ENCODE data around the gene RAPGEF2. TPM values are rescaled to one million over a fixed set of nuclear protein-coding genes. Genes with fewer than 3 reads are reported as not detected.

Gene RAPGEF2
- total RNA-seq, 1 donor from 2014 or later = 38.9 TPM

DNA sequence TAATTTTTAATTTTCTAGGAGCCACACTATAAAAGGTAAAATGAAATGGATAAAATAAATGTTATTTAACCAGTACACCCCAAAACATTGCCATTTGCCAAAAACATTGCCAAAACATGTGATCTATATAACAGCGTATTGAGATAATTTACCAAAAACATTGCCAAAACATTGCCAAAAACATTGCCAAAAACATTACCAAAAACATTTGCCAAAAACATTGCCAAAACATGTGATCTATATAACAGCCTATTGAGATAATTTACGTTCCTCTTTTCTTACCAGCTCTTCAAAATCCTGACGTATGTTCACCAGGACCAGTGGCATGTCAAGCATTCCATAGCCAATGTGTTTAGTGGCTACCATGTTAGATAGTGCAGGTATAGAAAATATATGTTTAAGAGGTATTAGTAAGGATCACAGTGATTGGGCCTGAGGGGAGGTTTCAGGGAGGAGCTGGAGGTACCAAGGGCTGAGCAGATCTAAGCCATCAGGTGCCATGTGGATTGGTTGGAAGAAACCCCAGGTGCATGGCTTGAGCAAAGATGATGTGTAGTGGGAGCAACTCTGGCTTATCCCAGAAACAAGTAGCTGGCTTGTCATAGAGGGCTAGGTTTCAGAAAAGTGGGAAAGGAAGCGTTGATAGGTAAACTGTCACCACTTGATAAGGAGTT, 42.6 kb downstream of the RAPGEF2 start:
- TF ChIP-seq, protein P1, sequence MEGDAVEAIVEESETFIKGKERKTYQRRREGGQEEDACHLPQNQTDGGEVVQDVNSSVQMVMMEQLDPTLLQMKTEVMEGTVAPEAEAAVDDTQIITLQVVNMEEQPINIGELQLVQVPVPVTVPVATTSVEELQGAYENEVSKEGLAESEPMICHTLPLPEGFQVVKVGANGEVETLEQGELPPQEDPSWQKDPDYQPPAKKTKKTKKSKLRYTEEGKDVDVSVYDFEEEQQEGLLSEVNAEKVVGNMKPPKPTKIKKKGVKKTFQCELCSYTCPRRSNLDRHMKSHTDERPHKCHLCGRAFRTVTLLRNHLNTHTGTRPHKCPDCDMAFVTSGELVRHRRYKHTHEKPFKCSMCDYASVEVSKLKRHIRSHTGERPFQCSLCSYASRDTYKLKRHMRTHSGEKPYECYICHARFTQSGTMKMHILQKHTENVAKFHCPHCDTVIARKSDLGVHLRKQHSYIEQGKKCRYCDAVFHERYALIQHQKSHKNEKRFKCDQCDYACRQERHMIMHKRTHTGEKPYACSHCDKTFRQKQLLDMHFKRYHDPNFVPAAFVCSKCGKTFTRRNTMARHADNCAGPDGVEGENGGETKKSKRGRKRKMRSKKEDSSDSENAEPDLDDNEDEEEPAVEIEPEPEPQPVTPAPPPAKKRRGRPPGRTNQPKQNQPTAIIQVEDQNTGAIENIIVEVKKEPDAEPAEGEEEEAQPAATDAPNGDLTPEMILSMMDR (conservative IDR thresholded peaks at IDR 0.05; ENCODE audit: low read depth, low read length) = no peak
- no peak overlapping the region for H3K4me3 ChIP-seq (ENCODE audit: low read depth, low read length)
- no peak for DNase-seq (ENCODE audit: low read depth)

DNA sequence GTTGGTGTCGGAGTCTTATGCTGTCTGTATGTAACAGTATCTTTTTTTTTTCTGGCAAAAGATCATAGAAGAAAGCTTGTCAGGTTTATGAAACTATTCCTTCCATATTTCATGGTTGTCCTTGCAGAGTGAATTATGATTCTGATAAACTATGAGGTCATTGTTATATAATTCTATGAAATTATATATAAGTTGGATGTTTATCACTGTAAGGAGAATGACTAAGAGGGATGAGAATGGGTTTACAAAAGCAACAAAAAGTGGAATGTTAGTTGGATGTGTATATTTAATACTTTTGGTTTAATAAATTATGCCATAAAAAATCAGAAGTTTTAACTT, 43.1 kb downstream of the RAPGEF2 start:
- TF ChIP-seq, protein P1 (conservative IDR thresholded peaks at IDR 0.05; ENCODE audit: low read depth, low read length) = no peak
- DNase-seq (ENCODE audit: low read depth) = no peak
- H3K4me3 ChIP-seq (ENCODE audit: low read depth, low read length) = no peak overlapping the region

GRCh38 chr4:159146488-159146887, 43.6 kb downstream of the RAPGEF2 start:
- TF ChIP-seq, protein P1 (conservative IDR thresholded peaks at IDR 0.05; ENCODE audit: low read depth, low read length) = no peak
- no peak overlapping the region for H3K4me3 ChIP-seq (ENCODE audit: low read depth, low read length)
- DNase-seq (ENCODE audit: low read depth) = no peak

GRCh38 chr4:159148441-159148840, 45.6 kb downstream of the RAPGEF2 start:
- no peak for DNase-seq (ENCODE audit: low read depth)
- TF ChIP-seq, protein P1 (conservative IDR thresholded peaks at IDR 0.05; ENCODE audit: low read depth, low read length) = no peak
- no peak overlapping the region for H3K4me3 ChIP-seq (ENCODE audit: low read depth, low read length)

- TF ChIP-seq, protein P1 (conservative IDR thresholded peaks at IDR 0.05; ENCODE audit: low read depth, low read length) = no peak
- H3K4me3 ChIP-seq (ENCODE audit: low read depth, low read length) = no peak overlapping the region
- no peak for DNase-seq (ENCODE audit: low read depth)
Measured at GRCh38 chr4:159149666-159150065, 46.8 kb downstream of the RAPGEF2 start.

- TF ChIP-seq, protein P1 (conservative IDR thresholded peaks at IDR 0.05; ENCODE audit: low read depth, low read length) = no peak
- DNase-seq (ENCODE audit: low read depth) = no peak
Measured at GRCh38 chr4:159150396-159150795, 47.5 kb downstream of the RAPGEF2 start.

GRCh38 chr4:159150821-159151390, 48.0 kb downstream of the RAPGEF2 start:
- no peak for DNase-seq (ENCODE audit: low read depth)
- H3K4me3 ChIP-seq (ENCODE audit: low read depth, low read length) = no peak overlapping the region
- TF ChIP-seq, protein P1 (conservative IDR thresholded peaks at IDR 0.05; ENCODE audit: low read depth, low read length) = no peak

More at GRCh38 chr4:159150396-159150795, 47.5 kb downstream of the RAPGEF2 start:
- H3K4me3 ChIP-seq (ENCODE audit: low read depth, low read length) = no peak overlapping the region

Data from epithelial cell of proximal tubule (primary cell).